Measurements from ENCODE around the gene DDA1.

Gene DDA1

GRCh38 chr19:17331045-17331558, 21.7 kb downstream of the DDA1 start:
- TF ChIP-seq CTCF (IDR thresholded peaks at IDR 0.05), result no peak

DNA sequence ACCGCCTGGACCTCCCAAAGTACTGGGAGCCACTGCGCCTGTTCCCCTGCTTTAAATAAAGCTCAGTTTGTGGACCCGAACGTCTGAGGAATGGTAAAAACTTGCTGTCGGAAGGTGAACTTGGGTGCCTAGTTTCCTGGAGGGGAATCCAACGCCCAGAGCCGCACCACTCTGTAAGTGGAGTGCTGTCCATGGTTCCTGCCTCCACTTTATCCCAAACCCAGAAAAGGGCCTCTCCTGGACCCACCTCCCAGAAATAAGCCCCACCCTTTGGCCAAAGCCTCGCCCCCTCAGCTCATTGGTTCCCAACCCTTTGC, 23.0 kb downstream of the DDA1 start:
- no peak for TF ChIP-seq CTCF (IDR thresholded peaks at IDR 0.05)

- TF ChIP-seq CTCF (IDR thresholded peaks at IDR 0.05), result no peak
Measured at GRCh38 chr19:17332677-17333581, 23.6 kb downstream of the DDA1 start.

- TF ChIP-seq CTCF (IDR thresholded peaks at IDR 0.05), result no peak
Measured at GRCh38 chr19:17333611-17334413, 24.4 kb downstream of the DDA1 start.

DNA sequence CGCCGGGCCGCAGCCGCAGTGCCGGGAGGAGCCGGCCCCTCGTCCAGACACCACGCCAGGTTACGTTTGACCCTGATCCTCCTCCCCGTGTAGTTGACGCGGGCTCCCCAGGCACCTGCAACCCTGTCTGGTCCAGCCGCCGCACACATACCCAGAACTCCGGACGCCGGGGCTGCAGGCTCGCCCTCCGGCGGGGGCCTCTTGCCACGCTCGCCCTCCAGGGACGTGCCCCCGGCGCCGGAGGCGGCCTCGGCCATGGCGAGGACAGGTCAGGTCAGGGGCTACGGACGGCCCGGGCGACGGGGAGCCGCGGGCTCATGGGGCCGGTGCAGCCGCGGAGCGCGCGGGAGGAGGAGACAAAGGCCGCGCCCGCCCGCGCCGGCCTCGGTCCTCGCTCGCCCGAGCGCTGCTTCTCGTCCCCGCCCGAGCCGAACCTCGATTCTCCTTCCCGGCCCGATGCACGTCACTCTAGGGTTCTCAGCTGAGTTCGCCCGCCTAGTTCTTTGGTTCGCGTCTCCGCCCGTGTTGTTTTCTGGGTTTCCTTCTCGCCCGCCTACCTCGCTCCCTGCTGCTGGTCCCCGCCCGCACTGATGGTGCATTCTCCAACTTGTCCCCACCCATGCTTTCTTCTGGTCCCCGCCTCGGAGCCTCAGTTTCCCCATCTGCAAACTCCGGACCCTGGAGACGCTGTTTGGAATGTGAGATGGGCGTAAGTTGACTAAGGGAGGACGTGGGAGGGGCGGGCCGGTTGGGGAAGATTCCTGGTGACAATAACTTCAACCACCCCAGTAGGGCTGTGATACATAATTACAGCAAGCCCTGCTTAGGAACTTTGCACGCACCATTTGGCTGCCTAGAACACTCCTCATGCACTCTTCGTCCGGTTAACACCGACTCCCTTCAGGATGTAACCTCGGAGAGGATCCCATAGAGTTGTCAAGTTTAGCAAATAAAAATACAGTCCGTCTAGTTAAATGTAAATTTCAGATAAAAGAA, 25.3 kb downstream of the DDA1 start, which contains the start of gene ANO8:
Gene ANO8, minus strand, starts transcription at position 442 of the 996 bp plus-strand sequence. Its CDS starts 185 bp downstream, at position 257.
- TF ChIP-seq CTCF (IDR thresholded peaks at IDR 0.05), result no peak

GRCh38 chr19:17335575-17335974, 26.2 kb downstream of the DDA1 start:
- no peak for TF ChIP-seq CTCF (IDR thresholded peaks at IDR 0.05)
